Loucy (cell line): ENCODE data around the gene PTPRN2.

Experiments used
- H2AFZ ChIP-seq: fragments of 200-600 bp; sonication (generic); 2 replicates; pipeline ENCODE4 v1.6.0; 2016; ENCODE audit warnings: antibody characterized with exemption, mild to moderate bottlenecking, low read length, moderate library complexity
- H3F3A ChIP-seq: fragments of 200-600 bp; 2 replicates; pipeline ENCODE4 v1.6.0; 2016; ENCODE audit warnings: antibody characterized with exemption, low read depth, mild to moderate bottlenecking
- H3K27me3 ChIP-seq: fragments of 200-600 bp; sonication (generic); 2 replicates; pipeline ENCODE4 v1.6.1; 2014; ENCODE audit warnings: low read length, mild to moderate bottlenecking; ENCODE audit not compliant: insufficient read depth, poor library complexity, severe bottlenecking
- H3K36me3 ChIP-seq: fragments of 200-600 bp; sonication (generic); 2 replicates; pipeline ENCODE4 v1.6.1; 2016; ENCODE audit warnings: low read length; ENCODE audit not compliant: insufficient read depth
- H3K4me1 ChIP-seq: fragments of 200-600 bp; sonication (generic); 2 replicates; pipeline ENCODE4 v1.5.1; 2014; ENCODE audit warnings: low read length, mild to moderate bottlenecking; ENCODE audit not compliant: insufficient read depth, poor library complexity, severe bottlenecking
- H3K4me2 ChIP-seq: fragments of 200-600 bp; sonication (generic); 2 replicates; pipeline ENCODE4 v1.6.0; 2014; ENCODE audit warnings: antibody characterized with exemption, low read length, low read depth, mild to moderate bottlenecking; ENCODE audit not compliant: poor library complexity, severe bottlenecking
- H3K4me3 ChIP-seq: fragments of 200-600 bp; sonication (generic); 2 replicates; pipeline ENCODE4 v1.5.1; 2014; ENCODE audit warnings: low read length, mild to moderate bottlenecking, mixed read lengths; ENCODE audit not compliant: poor library complexity, severe bottlenecking
- H3K79me2 ChIP-seq: fragments of 200-600 bp; sonication (generic); 2 replicates; pipeline ENCODE4 v1.6.1; 2014; ENCODE audit warnings: low read length; ENCODE audit not compliant: insufficient read depth
- H3K9ac ChIP-seq: fragments of 200-600 bp; sonication (generic); 2 replicates; pipeline ENCODE4 v1.6.0; 2014; ENCODE audit warnings: mild to moderate bottlenecking, low read depth, low read length, moderate library complexity; ENCODE audit not compliant: poor library complexity, severe bottlenecking
- H3K9me2 ChIP-seq: fragments of 200-600 bp; sonication (generic); replicated peaks from 2 replicates; pipeline ENCODE4 v1.6.1; 2016; ENCODE audit warnings: low read depth, low read length, mixed read lengths
- H3K9me3 ChIP-seq: fragments of 200-600 bp; sonication (generic); 2 replicates; pipeline ENCODE4 v1.6.1; 2014; ENCODE audit warnings: mild to moderate bottlenecking, antibody characterized with exemption, low read length, low read depth; ENCODE audit not compliant: insufficient read depth
- H4K20me1 ChIP-seq: fragments of 200-600 bp; sonication (generic); 2 replicates; pipeline ENCODE4 v1.6.0; 2014; ENCODE audit warnings: antibody characterized with exemption, low read length, mild to moderate bottlenecking; ENCODE audit not compliant: insufficient read depth, poor library complexity, severe bottlenecking
- EZH2phosphoT487 ChIP-seq: fragments of 200-600 bp; IDR thresholded peaks from 2 replicates; pipeline ENCODE4 v1.6.1; 2018; ENCODE audit warnings: antibody characterized with exemption, mild to moderate bottlenecking, moderate library complexity, borderline replicate concordance
- TF ChIP-seq, protein P1 (sequence below): fragments of 200-600 bp; sonication (generic); conservative IDR thresholded peaks from 2 replicates; pipeline ENCODE4 v1.5.1; 2014; ENCODE audit warnings: mild to moderate bottlenecking, antibody characterized with exemption, low read length

The PTPRN2 gene

DNA sequence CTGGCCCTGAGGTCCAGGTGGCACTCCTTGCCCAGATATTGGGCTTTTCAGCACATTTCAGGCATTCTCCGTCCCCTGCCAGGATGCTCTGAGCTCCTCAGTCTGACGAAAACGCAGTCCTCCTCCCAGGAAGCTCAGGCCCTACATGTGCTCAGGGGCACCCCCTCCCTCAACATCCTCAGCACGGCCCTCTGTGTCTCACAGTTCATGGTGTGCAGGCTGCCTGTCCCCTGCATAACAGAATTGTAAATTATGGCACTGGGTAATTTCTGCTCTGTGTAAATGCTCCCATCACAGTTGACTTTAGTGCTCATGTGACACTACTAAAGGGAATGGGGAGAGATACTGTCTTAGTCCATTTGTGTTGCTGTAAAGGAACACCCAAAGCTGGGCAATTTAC is 687.1 kb downstream of the PTPRN2 start:
- no peaks in the 10 kb centered on the region for H3K36me3 ChIP-seq
- no peaks in the 10 kb centered on the region for H3K79me2 ChIP-seq
- H3K4me1 ChIP-seq = no peaks in the 10 kb centered on the region
- no peaks in the 10 kb centered on the region for H3K27me3 ChIP-seq
- no peak overlapping the region for H3K4me3 ChIP-seq
- TF ChIP-seq EZH2phosphoT487 = no peak
- TF ChIP-seq, protein P1, sequence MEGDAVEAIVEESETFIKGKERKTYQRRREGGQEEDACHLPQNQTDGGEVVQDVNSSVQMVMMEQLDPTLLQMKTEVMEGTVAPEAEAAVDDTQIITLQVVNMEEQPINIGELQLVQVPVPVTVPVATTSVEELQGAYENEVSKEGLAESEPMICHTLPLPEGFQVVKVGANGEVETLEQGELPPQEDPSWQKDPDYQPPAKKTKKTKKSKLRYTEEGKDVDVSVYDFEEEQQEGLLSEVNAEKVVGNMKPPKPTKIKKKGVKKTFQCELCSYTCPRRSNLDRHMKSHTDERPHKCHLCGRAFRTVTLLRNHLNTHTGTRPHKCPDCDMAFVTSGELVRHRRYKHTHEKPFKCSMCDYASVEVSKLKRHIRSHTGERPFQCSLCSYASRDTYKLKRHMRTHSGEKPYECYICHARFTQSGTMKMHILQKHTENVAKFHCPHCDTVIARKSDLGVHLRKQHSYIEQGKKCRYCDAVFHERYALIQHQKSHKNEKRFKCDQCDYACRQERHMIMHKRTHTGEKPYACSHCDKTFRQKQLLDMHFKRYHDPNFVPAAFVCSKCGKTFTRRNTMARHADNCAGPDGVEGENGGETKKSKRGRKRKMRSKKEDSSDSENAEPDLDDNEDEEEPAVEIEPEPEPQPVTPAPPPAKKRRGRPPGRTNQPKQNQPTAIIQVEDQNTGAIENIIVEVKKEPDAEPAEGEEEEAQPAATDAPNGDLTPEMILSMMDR = no peak
- no peak overlapping the region for H3K4me2 ChIP-seq
- H2AFZ ChIP-seq = no peak overlapping the region
- no peak overlapping the region for H3K9ac ChIP-seq
- H4K20me1 ChIP-seq = no peaks in the 10 kb centered on the region
- H3K9me2 ChIP-seq = no peaks in the 10 kb centered on the region
- no peaks in the 10 kb centered on the region for H3F3A ChIP-seq
- peaks cover 3% of the 10 kb centered on the region; the same call in 1 of the 2 replicates for H3K9me3 ChIP-seq

DNA sequence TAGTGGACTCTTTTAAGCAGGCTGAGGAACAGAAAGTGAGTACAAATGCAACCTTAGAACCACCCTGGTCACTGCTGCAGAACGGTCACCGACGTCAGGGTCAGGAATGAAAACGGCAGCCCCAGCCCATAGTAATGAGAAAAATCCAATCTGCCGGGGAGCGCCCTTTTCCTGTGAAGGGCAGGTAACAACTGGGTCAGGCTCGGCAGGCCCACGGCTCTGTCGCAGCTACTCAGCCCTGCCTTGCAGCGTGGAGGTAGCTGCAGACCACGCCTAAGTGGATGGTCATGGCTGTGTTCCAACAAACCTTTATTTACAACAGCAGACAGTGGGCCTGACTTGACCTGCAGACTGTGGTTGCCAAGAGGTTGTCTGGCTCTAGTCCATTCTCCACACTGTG is 687.6 kb downstream of the PTPRN2 start:
- Histone ChIP-seq H3K79me2 (no peaks in the 10 kb centered on the region), H3K9me3 (peaks cover 3% of the 10 kb centered on the region; the same call in 1 of the 2 replicates), H2AFZ (no peak overlapping the region), H3K27me3 (no peaks in the 10 kb centered on the region), H3K36me3 (no peaks in the 10 kb centered on the region), H4K20me1 (no peaks in the 10 kb centered on the region), H3K9ac (no peak overlapping the region), H3K4me2 (no peak overlapping the region), H3F3A (no peaks in the 10 kb centered on the region), H3K9me2 (no peaks in the 10 kb centered on the region), H3K4me3 (no peak overlapping the region), H3K4me1 (no peaks in the 10 kb centered on the region)
- TF ChIP-seq, protein P1 = no peak
- no peak for TF ChIP-seq EZH2phosphoT487

GRCh38 chr7:157898802-157899505 is 688.7 kb downstream of the PTPRN2 start:
- no peaks in the 10 kb centered on the region for H3K9me2 ChIP-seq
- H2AFZ ChIP-seq = no peak overlapping the region
- TF ChIP-seq, protein P1 = no peak
- TF ChIP-seq EZH2phosphoT487 = no peak
- no peak overlapping the region for H3K4me3 ChIP-seq
- H3K9me3 ChIP-seq = peaks cover 3% of the 10 kb centered on the region; the same call in 1 of the 2 replicates
- H3K4me1 ChIP-seq = no peaks in the 10 kb centered on the region
- no peak overlapping the region for H3K9ac ChIP-seq
- H3K27me3 ChIP-seq = no peaks in the 10 kb centered on the region
- no peak overlapping the region for H3K4me2 ChIP-seq
- H3F3A ChIP-seq = no peaks in the 10 kb centered on the region
- no peaks in the 10 kb centered on the region for H3K79me2 ChIP-seq
- H3K36me3 ChIP-seq = no peaks in the 10 kb centered on the region
- H4K20me1 ChIP-seq = no peaks in the 10 kb centered on the region
